ENCODE results near the gene TICAM2.
A peak's percentile ranks its signal among the peaks of the same experiment; 100 is the strongest.

The TICAM2 gene

GRCh38 chr5:115542086-115542485 lies 60.2 kb downstream of the TICAM2 start:
- Histone ChIP-seq H3K4me1 (ENCODE audit: control extremely low read depth in 1 of 4, control insufficient read depth in 4 of 4, insufficient read depth in 4 of 4, low read length in 3 of 4) (peaks cover 21 to 44% (median 26%) of the 10 kb centered on the region in 4 experiments), H3K9me3 (ENCODE audit: control extremely low read depth in 1 of 5, control insufficient read depth in 4 of 5, insufficient read depth in 2 of 5, low read depth in 1 of 5, low read length in 4 of 5) (peaks cover 0 to 15% (median 3%) of the 10 kb centered on the region in 5 experiments), H3K36me3 (ENCODE audit: control insufficient read depth in 4 of 4, insufficient read depth in 4 of 4, low read length in 3 of 4) (peaks cover 9 to 40% (median 26%) of the 10 kb centered on the region in 4 experiments), H3K27ac (ENCODE audit: insufficient read depth in 1 of 2, low read depth in 1 of 2, low read length in 2 of 2, poor library complexity in 1 of 2, severe bottlenecking in 2 of 2) (peak overlapping the region; percentile 6 to 93), H3K27me3 (replicated peaks in 2 of 5; ENCODE audit: control insufficient read depth in 4 of 5, insufficient read depth in 5 of 5, low read length in 4 of 5) (no peaks in the 10 kb centered on the region), H3K4me3 (ENCODE audit: control insufficient read depth in 1 of 7, extremely low read depth in 1 of 7, insufficient read depth in 4 of 7, low read depth in 2 of 7, low read length in 6 of 7) (peak overlapping the region in 6 of 7 experiments; percentile 86 to 97 (median 92))
- no CpG with 5 or more reads among the region's 2 CpGs for WGBS (ENCODE audit: insufficient coverage)
- ChIA-PET POLR2A (no interaction called here), CTCF (no interaction called here)
- DNase-seq, result peak in 1 of 3 donors; percentile 10

DNA sequence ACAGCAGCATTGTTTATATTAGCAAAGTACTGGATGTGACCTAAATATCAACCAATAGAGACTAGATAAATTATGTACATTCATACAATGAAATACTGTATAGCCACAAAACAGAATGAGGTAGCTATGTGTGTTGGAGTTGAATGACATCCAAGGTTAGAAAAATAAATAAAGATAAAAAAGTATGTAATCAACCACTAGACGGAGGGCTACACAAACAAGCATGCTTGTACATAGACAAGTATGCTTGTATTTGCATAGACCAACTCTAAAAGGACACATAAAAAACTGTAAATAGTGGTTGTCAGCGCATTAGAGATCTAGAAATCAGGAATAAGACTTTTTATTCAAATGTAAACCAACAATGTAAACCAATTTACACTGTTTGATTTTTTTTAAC lies 60.7 kb downstream of the TICAM2 start:
- CTCF ChIA-PET, result no interaction called here
- Histone ChIP-seq H3K9me3 (ENCODE audit: control extremely low read depth in 1 of 5, control insufficient read depth in 4 of 5, insufficient read depth in 2 of 5, low read depth in 1 of 5, low read length in 4 of 5) (peaks cover 0 to 18% (median 3%) of the 10 kb centered on the region in 5 experiments), H3K4me1 (ENCODE audit: control extremely low read depth in 1 of 4, control insufficient read depth in 4 of 4, insufficient read depth in 4 of 4, low read length in 3 of 4) (peaks cover 21 to 44% (median 26%) of the 10 kb centered on the region in 4 experiments), H3K4me3 (ENCODE audit: control insufficient read depth in 1 of 7, extremely low read depth in 1 of 7, insufficient read depth in 4 of 7, low read depth in 2 of 7, low read length in 6 of 7) (peak overlapping the region in 6 of 7 experiments; percentile 30 to 97 (median 90)), H3K36me3 (ENCODE audit: control insufficient read depth in 4 of 4, insufficient read depth in 4 of 4, low read length in 3 of 4) (peaks cover 9 to 44% (median 29%) of the 10 kb centered on the region in 4 experiments), H3K27ac (ENCODE audit: insufficient read depth in 1 of 2, low read depth in 1 of 2, low read length in 2 of 2, poor library complexity in 1 of 2, severe bottlenecking in 2 of 2) (peak overlapping the region in 1 of 2 experiments; percentile 93), H3K27me3 (replicated peaks in 2 of 5; ENCODE audit: control insufficient read depth in 4 of 5, insufficient read depth in 5 of 5, low read length in 4 of 5) (no peaks in the 10 kb centered on the region)
- POLR2A ChIA-PET, result no interaction called here
- DNase-seq, result peak in 1 of 3 donors; percentile 10
- WGBS (ENCODE audit: insufficient coverage), result no CpG with 5 or more reads among the region's 2 CpGs

DNA sequence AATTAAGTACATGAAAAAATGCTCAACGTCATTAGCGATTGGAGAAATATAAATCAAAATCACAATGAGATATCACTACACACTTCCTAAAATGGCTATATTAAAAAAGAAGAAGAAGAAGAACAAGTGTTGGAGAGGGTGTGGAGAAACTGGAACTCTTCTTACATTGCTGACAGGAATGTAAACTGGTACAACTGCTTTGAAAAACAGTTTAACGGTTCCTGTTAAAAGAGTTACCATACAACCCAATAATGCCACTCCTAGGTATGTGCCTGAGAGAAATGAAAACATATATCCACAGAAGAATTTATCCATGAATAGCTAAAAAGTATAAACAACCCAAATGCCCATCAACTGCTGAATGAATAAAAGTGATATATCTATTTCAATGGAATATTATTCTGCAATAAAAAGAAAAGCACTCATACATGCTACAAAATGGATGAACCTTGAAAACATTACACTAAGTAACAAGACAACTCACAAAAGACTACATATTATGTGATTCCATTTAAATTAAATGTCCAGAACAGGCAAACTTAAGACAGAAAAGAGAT lies 66.7 kb downstream of the TICAM2 start:
- ChIA-PET POLR2A (no interaction called here), CTCF (no interaction called here)
- Histone ChIP-seq H3K27ac (ENCODE audit: insufficient read depth in 1 of 2, low read depth in 1 of 2, low read length in 2 of 2, poor library complexity in 1 of 2, severe bottlenecking in 2 of 2) (no peak overlapping the region), H3K9me3 (ENCODE audit: control extremely low read depth in 1 of 5, control insufficient read depth in 4 of 5, insufficient read depth in 2 of 5, low read depth in 1 of 5, low read length in 4 of 5) (peaks cover 0 to 18% (median 5%) of the 10 kb centered on the region in 5 experiments), H3K36me3 (ENCODE audit: control insufficient read depth in 4 of 4, insufficient read depth in 4 of 4, low read length in 3 of 4) (peaks cover 12 to 59% (median 39%) of the 10 kb centered on the region in 4 experiments), H3K27me3 (replicated peaks in 2 of 5; ENCODE audit: control insufficient read depth in 4 of 5, insufficient read depth in 5 of 5, low read length in 4 of 5) (no peaks in the 10 kb centered on the region), H3K4me1 (ENCODE audit: control extremely low read depth in 1 of 4, control insufficient read depth in 4 of 4, insufficient read depth in 4 of 4, low read length in 3 of 4) (peaks cover 0 to 9% (median 2%) of the 10 kb centered on the region in 4 experiments), H3K4me3 (ENCODE audit: control insufficient read depth in 1 of 7, extremely low read depth in 1 of 7, insufficient read depth in 4 of 7, low read depth in 2 of 7, low read length in 6 of 7) (no peak overlapping the region)
- DNase-seq, result no peak
- WGBS (ENCODE audit: insufficient coverage), result no CpG with 5 or more reads among the region's 3 CpGs

DNA sequence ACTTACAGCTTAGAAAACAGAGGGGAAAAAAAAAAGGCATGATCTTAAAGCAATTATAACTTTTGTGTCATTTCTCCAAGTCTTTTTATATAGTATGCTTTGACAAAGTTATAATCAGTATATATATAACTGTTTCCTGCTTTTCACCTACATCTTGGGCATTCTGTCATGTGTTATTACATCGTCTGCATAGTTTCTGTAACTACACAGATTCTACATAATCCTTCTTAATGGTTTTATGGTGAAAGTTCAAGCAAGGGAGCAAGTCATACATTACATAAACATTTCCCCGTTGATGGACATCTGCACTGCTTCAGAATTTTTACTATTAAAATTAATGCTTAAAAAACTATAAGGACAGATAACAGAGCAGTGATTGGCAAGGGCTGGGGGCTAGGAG lies 69.8 kb downstream of the TICAM2 start:
- Histone ChIP-seq H3K27me3 (replicated peaks in 2 of 5; ENCODE audit: control insufficient read depth in 4 of 5, insufficient read depth in 5 of 5, low read length in 4 of 5) (no peaks in the 10 kb centered on the region), H3K36me3 (ENCODE audit: control insufficient read depth in 4 of 4, insufficient read depth in 4 of 4, low read length in 3 of 4) (peaks cover 5 to 38% (median 18%) of the 10 kb centered on the region in 4 experiments), H3K27ac (ENCODE audit: insufficient read depth in 1 of 2, low read depth in 1 of 2, low read length in 2 of 2, poor library complexity in 1 of 2, severe bottlenecking in 2 of 2) (no peak overlapping the region), H3K9me3 (ENCODE audit: control extremely low read depth in 1 of 5, control insufficient read depth in 4 of 5, insufficient read depth in 2 of 5, low read depth in 1 of 5, low read length in 4 of 5) (peaks cover 0 to 18% (median 5%) of the 10 kb centered on the region in 5 experiments), H3K4me1 (ENCODE audit: control extremely low read depth in 1 of 4, control insufficient read depth in 4 of 4, insufficient read depth in 4 of 4, low read length in 3 of 4) (no peaks in the 10 kb centered on the region), H3K4me3 (ENCODE audit: control insufficient read depth in 1 of 7, extremely low read depth in 1 of 7, insufficient read depth in 4 of 7, low read depth in 2 of 7, low read length in 6 of 7) (no peak overlapping the region)
- ChIA-PET CTCF (no interaction called here), POLR2A (no interaction called here)
- DNase-seq, result no peak
- no CpG with 5 or more reads among the region's 2 CpGs for WGBS (ENCODE audit: insufficient coverage)

- DNase-seq, result no peak
- Histone ChIP-seq H3K9me3 (ENCODE audit: control extremely low read depth in 1 of 5, control insufficient read depth in 4 of 5, insufficient read depth in 2 of 5, low read depth in 1 of 5, low read length in 4 of 5) (peaks cover 0 to 13% (median 5%) of the 10 kb centered on the region in 5 experiments), H3K27ac (ENCODE audit: insufficient read depth in 1 of 2, low read depth in 1 of 2, low read length in 2 of 2, poor library complexity in 1 of 2, severe bottlenecking in 2 of 2) (no peak overlapping the region), H3K36me3 (ENCODE audit: control insufficient read depth in 4 of 4, insufficient read depth in 4 of 4, low read length in 3 of 4) (peaks cover 5 to 31% (median 13%) of the 10 kb centered on the region in 4 experiments), H3K27me3 (replicated peaks in 2 of 5; ENCODE audit: control insufficient read depth in 4 of 5, insufficient read depth in 5 of 5, low read length in 4 of 5) (no peaks in the 10 kb centered on the region), H3K4me3 (ENCODE audit: control insufficient read depth in 1 of 7, extremely low read depth in 1 of 7, insufficient read depth in 4 of 7, low read depth in 2 of 7, low read length in 6 of 7) (no peak overlapping the region), H3K4me1 (ENCODE audit: control extremely low read depth in 1 of 4, control insufficient read depth in 4 of 4, insufficient read depth in 4 of 4, low read length in 3 of 4) (no peaks in the 10 kb centered on the region)
- POLR2A ChIA-PET, result no interaction called here
- CTCF ChIA-PET, result no interaction called here
- WGBS (ENCODE audit: insufficient coverage), result 100% methylated on average over 1 of the region's 1 CpG
Observed at GRCh38 chr5:115531787-115532367, 70.4 kb downstream of the TICAM2 start.

DNA sequence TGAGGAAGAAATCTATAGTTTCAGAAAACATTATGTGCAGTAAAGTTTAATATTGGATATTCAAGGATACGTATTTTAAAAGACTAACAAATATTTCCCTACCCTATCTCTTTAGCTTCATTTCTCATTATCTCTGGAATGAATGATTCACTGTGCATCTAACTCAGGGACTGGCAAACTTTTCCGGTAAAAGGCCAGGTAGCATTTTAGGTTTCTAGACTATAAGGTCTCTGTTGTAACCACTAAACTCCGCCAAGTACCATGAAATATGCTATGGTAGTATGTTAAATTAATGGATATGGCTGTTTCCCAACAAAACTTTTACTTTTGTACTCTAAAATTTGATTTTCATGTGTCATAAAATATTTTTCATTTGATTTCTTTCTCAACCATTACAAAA lies 70.9 kb downstream of the TICAM2 start:
- Histone ChIP-seq H3K36me3 (ENCODE audit: control insufficient read depth in 4 of 4, insufficient read depth in 4 of 4, low read length in 3 of 4) (peaks cover 4 to 31% (median 10%) of the 10 kb centered on the region in 4 experiments), H3K4me1 (ENCODE audit: control extremely low read depth in 1 of 4, control insufficient read depth in 4 of 4, insufficient read depth in 4 of 4, low read length in 3 of 4) (no peaks in the 10 kb centered on the region), H3K4me3 (ENCODE audit: control insufficient read depth in 1 of 7, extremely low read depth in 1 of 7, insufficient read depth in 4 of 7, low read depth in 2 of 7, low read length in 6 of 7) (no peak overlapping the region), H3K27ac (ENCODE audit: insufficient read depth in 1 of 2, low read depth in 1 of 2, low read length in 2 of 2, poor library complexity in 1 of 2, severe bottlenecking in 2 of 2) (no peak overlapping the region), H3K27me3 (replicated peaks in 2 of 5; ENCODE audit: control insufficient read depth in 4 of 5, insufficient read depth in 5 of 5, low read length in 4 of 5) (no peaks in the 10 kb centered on the region), H3K9me3 (ENCODE audit: control extremely low read depth in 1 of 5, control insufficient read depth in 4 of 5, insufficient read depth in 2 of 5, low read depth in 1 of 5, low read length in 4 of 5) (peaks cover 0 to 9% (median 5%) of the 10 kb centered on the region in 5 experiments)
- DNase-seq, result no peak
- POLR2A ChIA-PET, result no interaction called here
- no CpG with 5 or more reads among the region's 3 CpGs for WGBS (ENCODE audit: insufficient coverage)
- CTCF ChIA-PET, result no interaction called here

GRCh38 chr5:115530426-115530825 lies 71.9 kb downstream of the TICAM2 start:
- 100% methylated on average over 1 of the region's 3 CpGs for WGBS (ENCODE audit: insufficient coverage)
- Histone ChIP-seq H3K27ac (ENCODE audit: insufficient read depth in 1 of 2, low read depth in 1 of 2, low read length in 2 of 2, poor library complexity in 1 of 2, severe bottlenecking in 2 of 2) (no peak overlapping the region), H3K27me3 (replicated peaks in 2 of 5; ENCODE audit: control insufficient read depth in 4 of 5, insufficient read depth in 5 of 5, low read length in 4 of 5) (no peaks in the 10 kb centered on the region), H3K4me1 (ENCODE audit: control extremely low read depth in 1 of 4, control insufficient read depth in 4 of 4, insufficient read depth in 4 of 4, low read length in 3 of 4) (no peaks in the 10 kb centered on the region), H3K4me3 (ENCODE audit: control insufficient read depth in 1 of 7, extremely low read depth in 1 of 7, insufficient read depth in 4 of 7, low read depth in 2 of 7, low read length in 6 of 7) (no peak overlapping the region), H3K9me3 (ENCODE audit: control extremely low read depth in 1 of 5, control insufficient read depth in 4 of 5, insufficient read depth in 2 of 5, low read depth in 1 of 5, low read length in 4 of 5) (peaks cover 0 to 2% (median 0%) of the 10 kb centered on the region in 5 experiments), H3K36me3 (ENCODE audit: control insufficient read depth in 4 of 4, insufficient read depth in 4 of 4, low read length in 3 of 4) (peaks cover 3 to 24% (median 4%) of the 10 kb centered on the region in 4 experiments)
- ChIA-PET POLR2A (no interaction called here), CTCF (no interaction called here)
- DNase-seq, result no peak

Measured in common myeloid progenitor, CD34-positive (primary cell).